Loucy (cell line): ENCODE data around the gene HMCN1.

Source experiments
- H2AFZ ChIP-seq: fragments of 200-600 bp; sonication (generic); 2 replicates; pipeline ENCODE4 v1.6.0; 2016; ENCODE audit warnings: antibody characterized with exemption, mild to moderate bottlenecking, low read length, moderate library complexity
- H3F3A ChIP-seq: fragments of 200-600 bp; 2 replicates; pipeline ENCODE4 v1.6.0; 2016; ENCODE audit warnings: antibody characterized with exemption, low read depth, mild to moderate bottlenecking
- H3K27me3 ChIP-seq: fragments of 200-600 bp; sonication (generic); 2 replicates; pipeline ENCODE4 v1.6.1; 2014; ENCODE audit warnings: low read length, mild to moderate bottlenecking; ENCODE audit not compliant: insufficient read depth, poor library complexity, severe bottlenecking
- H3K36me3 ChIP-seq: fragments of 200-600 bp; sonication (generic); 2 replicates; pipeline ENCODE4 v1.6.1; 2016; ENCODE audit warnings: low read length; ENCODE audit not compliant: insufficient read depth
- H3K4me1 ChIP-seq: fragments of 200-600 bp; sonication (generic); 2 replicates; pipeline ENCODE4 v1.5.1; 2014; ENCODE audit warnings: low read length, mild to moderate bottlenecking; ENCODE audit not compliant: insufficient read depth, poor library complexity, severe bottlenecking
- H3K4me2 ChIP-seq: fragments of 200-600 bp; sonication (generic); 2 replicates; pipeline ENCODE4 v1.6.0; 2014; ENCODE audit warnings: antibody characterized with exemption, low read length, low read depth, mild to moderate bottlenecking; ENCODE audit not compliant: poor library complexity, severe bottlenecking
- H3K4me3 ChIP-seq: fragments of 200-600 bp; sonication (generic); 2 replicates; pipeline ENCODE4 v1.5.1; 2014; ENCODE audit warnings: low read length, mild to moderate bottlenecking, mixed read lengths; ENCODE audit not compliant: poor library complexity, severe bottlenecking
- H3K79me2 ChIP-seq: fragments of 200-600 bp; sonication (generic); 2 replicates; pipeline ENCODE4 v1.6.1; 2014; ENCODE audit warnings: low read length; ENCODE audit not compliant: insufficient read depth
- H3K9ac ChIP-seq: fragments of 200-600 bp; sonication (generic); 2 replicates; pipeline ENCODE4 v1.6.0; 2014; ENCODE audit warnings: mild to moderate bottlenecking, low read depth, low read length, moderate library complexity; ENCODE audit not compliant: poor library complexity, severe bottlenecking
- H3K9me2 ChIP-seq: fragments of 200-600 bp; sonication (generic); replicated peaks from 2 replicates; pipeline ENCODE4 v1.6.1; 2016; ENCODE audit warnings: low read depth, low read length, mixed read lengths
- H3K9me3 ChIP-seq: fragments of 200-600 bp; sonication (generic); 2 replicates; pipeline ENCODE4 v1.6.1; 2014; ENCODE audit warnings: mild to moderate bottlenecking, antibody characterized with exemption, low read length, low read depth; ENCODE audit not compliant: insufficient read depth
- H4K20me1 ChIP-seq: fragments of 200-600 bp; sonication (generic); 2 replicates; pipeline ENCODE4 v1.6.0; 2014; ENCODE audit warnings: antibody characterized with exemption, low read length, mild to moderate bottlenecking; ENCODE audit not compliant: insufficient read depth, poor library complexity, severe bottlenecking
- EZH2phosphoT487 ChIP-seq: fragments of 200-600 bp; IDR thresholded peaks from 2 replicates; pipeline ENCODE4 v1.6.1; 2018; ENCODE audit warnings: antibody characterized with exemption, mild to moderate bottlenecking, moderate library complexity, borderline replicate concordance
- TF ChIP-seq, protein P1 (sequence below): fragments of 200-600 bp; sonication (generic); conservative IDR thresholded peaks from 2 replicates; pipeline ENCODE4 v1.5.1; 2014; ENCODE audit warnings: mild to moderate bottlenecking, antibody characterized with exemption, low read length

The HMCN1 gene

DNA sequence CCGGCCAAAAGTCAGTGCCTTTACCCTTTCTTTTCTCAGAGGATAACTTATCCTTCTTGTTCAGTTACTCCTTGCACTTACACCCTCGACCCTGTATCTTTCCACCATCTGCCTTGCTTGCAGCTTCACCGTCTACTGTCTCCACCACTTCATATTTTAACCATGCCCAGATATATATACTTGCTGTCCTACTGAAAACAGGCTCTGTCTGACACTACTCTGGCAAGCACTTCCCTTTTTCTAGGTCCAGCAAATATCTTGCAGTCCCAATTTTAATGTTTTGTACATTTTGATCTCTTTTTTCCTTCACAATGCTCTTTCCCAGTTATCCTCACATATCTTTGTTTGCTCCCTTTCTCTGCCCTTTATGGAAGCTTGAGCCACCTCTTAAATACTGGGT lies 332.2 kb downstream of the HMCN1 start:
- no peak for TF ChIP-seq EZH2phosphoT487
- TF ChIP-seq, protein P1, sequence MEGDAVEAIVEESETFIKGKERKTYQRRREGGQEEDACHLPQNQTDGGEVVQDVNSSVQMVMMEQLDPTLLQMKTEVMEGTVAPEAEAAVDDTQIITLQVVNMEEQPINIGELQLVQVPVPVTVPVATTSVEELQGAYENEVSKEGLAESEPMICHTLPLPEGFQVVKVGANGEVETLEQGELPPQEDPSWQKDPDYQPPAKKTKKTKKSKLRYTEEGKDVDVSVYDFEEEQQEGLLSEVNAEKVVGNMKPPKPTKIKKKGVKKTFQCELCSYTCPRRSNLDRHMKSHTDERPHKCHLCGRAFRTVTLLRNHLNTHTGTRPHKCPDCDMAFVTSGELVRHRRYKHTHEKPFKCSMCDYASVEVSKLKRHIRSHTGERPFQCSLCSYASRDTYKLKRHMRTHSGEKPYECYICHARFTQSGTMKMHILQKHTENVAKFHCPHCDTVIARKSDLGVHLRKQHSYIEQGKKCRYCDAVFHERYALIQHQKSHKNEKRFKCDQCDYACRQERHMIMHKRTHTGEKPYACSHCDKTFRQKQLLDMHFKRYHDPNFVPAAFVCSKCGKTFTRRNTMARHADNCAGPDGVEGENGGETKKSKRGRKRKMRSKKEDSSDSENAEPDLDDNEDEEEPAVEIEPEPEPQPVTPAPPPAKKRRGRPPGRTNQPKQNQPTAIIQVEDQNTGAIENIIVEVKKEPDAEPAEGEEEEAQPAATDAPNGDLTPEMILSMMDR = no peak
- Histone ChIP-seq H3K27me3 (no peaks in the 10 kb centered on the region), H3K4me3 (no peak overlapping the region), H3F3A (no peaks in the 10 kb centered on the region), H3K36me3 (no peaks in the 10 kb centered on the region), H3K9me2 (no peaks in the 10 kb centered on the region), H3K9me3 (no peaks in the 10 kb centered on the region), H3K4me1 (no peaks in the 10 kb centered on the region), H3K4me2 (no peak overlapping the region), H3K9ac (no peak overlapping the region), H2AFZ (no peak overlapping the region), H3K79me2 (no peaks in the 10 kb centered on the region), H4K20me1 (no peaks in the 10 kb centered on the region)

DNA sequence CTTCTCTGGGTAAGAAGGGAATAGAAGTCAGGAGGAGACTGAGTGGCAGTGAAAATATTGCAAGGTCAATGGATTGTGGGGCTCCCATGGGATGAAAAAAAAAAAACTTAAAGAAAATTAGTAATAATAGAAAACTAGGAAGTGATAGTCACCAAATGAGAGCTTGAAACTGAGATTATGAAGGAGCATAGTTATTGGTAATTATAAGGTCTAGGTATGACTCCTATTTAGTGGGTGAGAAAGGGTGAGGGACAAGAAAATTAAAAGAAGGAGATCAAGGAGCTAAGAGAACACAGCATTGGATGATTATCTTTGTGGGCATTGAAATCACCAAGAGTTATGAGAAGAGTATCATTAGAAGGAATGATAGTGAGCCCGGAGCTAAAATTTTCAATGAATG lies 339.5 kb downstream of the HMCN1 start:
- Histone ChIP-seq H2AFZ (no peak overlapping the region), H3K4me1 (peaks cover 2% of the 10 kb centered on the region), H3K9ac (no peak overlapping the region), H3K27me3 (no peaks in the 10 kb centered on the region), H3K9me2 (no peaks in the 10 kb centered on the region), H3K36me3 (no peaks in the 10 kb centered on the region), H3K4me3 (no peak overlapping the region), H3K9me3 (no peaks in the 10 kb centered on the region), H4K20me1 (no peaks in the 10 kb centered on the region), H3F3A (no peaks in the 10 kb centered on the region), H3K4me2 (no peak overlapping the region), H3K79me2 (no peaks in the 10 kb centered on the region)
- TF ChIP-seq EZH2phosphoT487 = no peak
- TF ChIP-seq, protein P1 = no peak

DNA sequence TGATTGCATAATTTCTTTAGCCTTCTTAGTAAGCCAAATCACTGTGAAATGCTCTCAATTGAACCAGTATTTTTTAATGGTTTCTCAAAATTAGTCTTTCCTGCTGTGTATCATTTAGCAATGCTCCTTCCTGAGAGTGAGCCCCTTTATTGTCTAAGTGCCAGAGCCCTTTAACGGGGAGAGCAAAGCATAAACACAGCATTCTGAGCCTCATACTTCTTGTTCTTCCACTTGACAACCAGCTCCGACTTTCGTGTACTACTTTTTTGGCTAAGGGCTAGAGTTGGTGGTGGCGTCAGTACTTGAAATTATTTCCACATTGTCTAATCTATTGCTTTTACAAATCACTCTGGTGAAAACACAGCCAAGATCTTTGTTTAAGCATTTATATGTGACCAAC lies 341.8 kb downstream of the HMCN1 start:
- no peaks in the 10 kb centered on the region for H3K27me3 ChIP-seq
- H3K9me2 ChIP-seq = no peaks in the 10 kb centered on the region
- no peaks in the 10 kb centered on the region for H3K9me3 ChIP-seq
- no peak for TF ChIP-seq EZH2phosphoT487
- TF ChIP-seq, protein P1 = no peak
- no peaks in the 10 kb centered on the region for H3K79me2 ChIP-seq
- H4K20me1 ChIP-seq = no peaks in the 10 kb centered on the region
- no peaks in the 10 kb centered on the region for H3K36me3 ChIP-seq
- H3K4me2 ChIP-seq = no peak overlapping the region
- H2AFZ ChIP-seq = no peak overlapping the region
- no peak overlapping the region for H3K4me3 ChIP-seq
- peaks cover 19% of the 10 kb centered on the region for H3K4me1 ChIP-seq
- H3F3A ChIP-seq = no peaks in the 10 kb centered on the region
- H3K9ac ChIP-seq = no peak overlapping the region
